Fibroblast of the aortic adventitia (primary cell): ENCODE data around the gene NLRC3. TPM values are rescaled to one million over a fixed set of nuclear protein-coding genes. Genes with fewer than 3 reads are reported as not detected.

Source experiments
- DNase-seq: peaks from one replicate; pipeline ENCODE4 v3.0.0-alpha.2; 2010; ENCODE audit warnings: low read depth
- H3K4me3 ChIP-seq: 2 replicates; pipeline ENCODE4 v1.5.1; 2011; ENCODE audit warnings: low read depth, mild to moderate bottlenecking, control low read depth, low read length, moderate library complexity
- CTCF ChIP-seq: IDR thresholded peaks from 2 replicates; pipeline ENCODE4 v1.5.1; 2011; ENCODE audit warnings: mild to moderate bottlenecking, low read length, control low read depth, inconsistent platforms; ENCODE audit not compliant: insufficient read depth
- total RNA-seq: library from RNA; depleted of rRNA; stranded (reverse); fragments of >200 nt; gene quantifications from 2 replicates; pipeline ENCODE4 v1.2.3, GENCODE V29; 2012; ENCODE audit warnings: low replicate concordance

NLRC3 gene
- total RNA-seq, 1 donor = not detected

GRCh38 chr16:3576211-3576610 lies 992 bp downstream of the NLRC3 start:
- no peak for TF ChIP-seq CTCF
- no peak overlapping the region for H3K4me3 ChIP-seq
- no peak for DNase-seq

- no peak for DNase-seq
- H3K4me3 ChIP-seq = no peak overlapping the region
- TF ChIP-seq CTCF = no peak
Measured at GRCh38 chr16:3575491-3575890, 1.7 kb downstream of the NLRC3 start.

GRCh38 chr16:3574195-3574594 lies 3.0 kb downstream of the NLRC3 start:
- H3K4me3 ChIP-seq = no peak overlapping the region
- no peak for TF ChIP-seq CTCF
- no peak for DNase-seq

- TF ChIP-seq CTCF = no peak
- H3K4me3 ChIP-seq = no peak overlapping the region
- DNase-seq = no peak
Measured at GRCh38 chr16:3573146-3573815, 3.9 kb downstream of the NLRC3 start.

- TF ChIP-seq CTCF = no peak
- no peak overlapping the region for H3K4me3 ChIP-seq
Measured at GRCh38 chr16:3570420-3571062, 6.7 kb downstream of the NLRC3 start.

GRCh38 chr16:3569851-3570250 lies 7.4 kb downstream of the NLRC3 start:
- DNase-seq = no peak
- no peak for TF ChIP-seq CTCF
- no peak overlapping the region for H3K4me3 ChIP-seq

More at GRCh38 chr16:3570420-3571062, 6.7 kb downstream of the NLRC3 start:
- DNase-seq = no peak

- no peak for DNase-seq
- H3K4me3 ChIP-seq = no peak overlapping the region
- no peak for TF ChIP-seq CTCF
Measured at GRCh38 chr16:3566990-3567389, 10.2 kb downstream of the NLRC3 start.
